Measurements from ENCODE around the gene MS4A7. TPM values are rescaled to one million over a fixed set of nuclear protein-coding genes. Genes with fewer than 3 reads are reported as not detected.

The MS4A7 gene
- total RNA-seq, 2 donors from 2014 or later, result not detected

- Mint-ChIP-seq H3K27ac (no peak overlapping the region), H3K36me3 (ENCODE audit: insufficient read depth in 2 of 2) (no peaks in the 10 kb centered on the region), H3K4me3 (no peak overlapping the region), H3K4me1 (ENCODE audit: low read depth) (no peaks in the 10 kb centered on the region), H3K27me3 (ENCODE audit: low read depth) (peaks cover 36% of the 10 kb centered on the region), H3K9me3 (no peaks in the 10 kb centered on the region)
- ATAC-seq (replicated peaks in 1 of 2) (no peak), DNase-seq (no peak)
Observed at GRCh38 chr11:60377401-60378136, 763 bp upstream of the MS4A7 start.

- no peak overlapping the region for H3K27ac Mint-ChIP-seq
- H3K4me1 Mint-ChIP-seq (ENCODE audit: low read depth), result no peaks in the 10 kb centered on the region
Observed at GRCh38 chr11:60389279-60389910, 11.1 kb downstream of the MS4A7 start.

GRCh38 chr11:60390419-60390818, 12.1 kb downstream of the MS4A7 start:
- DNase-seq (no peak), ATAC-seq (replicated peaks in 1 of 2) (no peak)
- Mint-ChIP-seq H3K27me3 (ENCODE audit: low read depth) (no peaks in the 10 kb centered on the region), H3K27ac (no peak overlapping the region), H3K9me3 (no peaks in the 10 kb centered on the region), H3K36me3 (ENCODE audit: insufficient read depth in 2 of 2) (no peaks in the 10 kb centered on the region), H3K4me3 (no peak overlapping the region), H3K4me1 (ENCODE audit: low read depth) (no peaks in the 10 kb centered on the region)

More at GRCh38 chr11:60389279-60389910, 11.1 kb downstream of the MS4A7 start:
- no peak overlapping the region for H3K4me3 Mint-ChIP-seq
- no peaks in the 10 kb centered on the region for H3K27me3 Mint-ChIP-seq (ENCODE audit: low read depth)
- H3K36me3 Mint-ChIP-seq (ENCODE audit: insufficient read depth in 2 of 2), result no peaks in the 10 kb centered on the region
- ATAC-seq (replicated peaks in 1 of 2) (no peak), DNase-seq (no peak)
- no peaks in the 10 kb centered on the region for H3K9me3 Mint-ChIP-seq

- Mint-ChIP-seq H3K27me3 (ENCODE audit: low read depth) (no peaks in the 10 kb centered on the region), H3K27ac (no peak overlapping the region), H3K4me3 (no peak overlapping the region), H3K9me3 (no peaks in the 10 kb centered on the region), H3K4me1 (ENCODE audit: low read depth) (no peaks in the 10 kb centered on the region), H3K36me3 (ENCODE audit: insufficient read depth in 2 of 2) (no peaks in the 10 kb centered on the region)
- DNase-seq (no peak), ATAC-seq (replicated peaks in 1 of 2) (no peak)
Observed at GRCh38 chr11:60392361-60392760, 14.0 kb downstream of the MS4A7 start.

GRCh38 chr11:60393016-60393415, 14.7 kb downstream of the MS4A7 start:
- no peaks in the 10 kb centered on the region for H3K27me3 Mint-ChIP-seq (ENCODE audit: low read depth)
- DNase-seq (no peak), ATAC-seq (replicated peaks in 1 of 2) (no peak)
- H3K9me3 Mint-ChIP-seq, result no peaks in the 10 kb centered on the region
- H3K4me3 Mint-ChIP-seq, result no peak overlapping the region
- no peaks in the 10 kb centered on the region for H3K4me1 Mint-ChIP-seq (ENCODE audit: low read depth)
- no peak overlapping the region for H3K27ac Mint-ChIP-seq
- no peaks in the 10 kb centered on the region for H3K36me3 Mint-ChIP-seq (ENCODE audit: insufficient read depth in 2 of 2)

GRCh38 chr11:60394666-60395380, 16.5 kb downstream of the MS4A7 start:
- H3K4me1 Mint-ChIP-seq (ENCODE audit: low read depth), result no peaks in the 10 kb centered on the region

GRCh38 chr11:60396382-60396781, 18.1 kb downstream of the MS4A7 start, which contains the start of gene MS4A14:
TSS of gene MS4A14 (plus strand) at chr11:60396459. CDS start at chr11:60396579, 120 bp downstream.
- Mint-ChIP-seq H3K4me3 (no peak within 1 kb of the TSS), H3K27ac (no peak within 1 kb of the TSS), H3K36me3 (ENCODE audit: insufficient read depth in 2 of 2) (no peaks in the 10 kb centered on the region), H3K27me3 (ENCODE audit: low read depth) (peaks cover 14% of the 10 kb centered on the region), H3K4me1 (ENCODE audit: low read depth) (no peaks in the 10 kb centered on the region), H3K9me3 (no peaks in the 10 kb centered on the region)
- peak in 1 of 2 donors; percentile 57 for ATAC-seq (replicated peaks in 1 of 2)
- DNase-seq, result no peak

More at GRCh38 chr11:60394666-60395380, 16.5 kb downstream of the MS4A7 start:
- Mint-ChIP-seq H3K27me3 (ENCODE audit: low read depth) (peaks cover 6% of the 10 kb centered on the region), H3K9me3 (no peaks in the 10 kb centered on the region), H3K27ac (no peak overlapping the region), H3K4me3 (no peak overlapping the region), H3K36me3 (ENCODE audit: insufficient read depth in 2 of 2) (no peaks in the 10 kb centered on the region)
- DNase-seq (no peak), ATAC-seq (replicated peaks in 1 of 2) (no peak)

- Mint-ChIP-seq H3K36me3 (ENCODE audit: insufficient read depth in 2 of 2) (no peaks in the 10 kb centered on the region), H3K27me3 (ENCODE audit: low read depth) (peaks cover 17% of the 10 kb centered on the region), H3K9me3 (no peaks in the 10 kb centered on the region), H3K4me1 (ENCODE audit: low read depth) (no peaks in the 10 kb centered on the region), H3K4me3 (no peak overlapping the region), H3K27ac (no peak overlapping the region)
- DNase-seq, result no peak
- no peak for ATAC-seq (replicated peaks in 1 of 2)
Observed at GRCh38 chr11:60396799-60397198, 18.5 kb downstream of the MS4A7 start.

GRCh38 chr11:60420015-60420414, 41.7 kb downstream of the MS4A7 start:
- DNase-seq (no peak), ATAC-seq (replicated peaks in 1 of 2) (no peak)
- peaks cover 4 to 7% of the 10 kb centered on the region in 2 donors for H3K9me3 Mint-ChIP-seq
- H3K27ac Mint-ChIP-seq, result no peak overlapping the region
- H3K36me3 Mint-ChIP-seq (ENCODE audit: insufficient read depth in 2 of 2), result no peaks in the 10 kb centered on the region
- H3K27me3 Mint-ChIP-seq (ENCODE audit: low read depth), result peaks cover 41% of the 10 kb centered on the region
- no peaks in the 10 kb centered on the region for H3K4me1 Mint-ChIP-seq (ENCODE audit: low read depth)
- no peak overlapping the region for H3K4me3 Mint-ChIP-seq

- no peaks in the 10 kb centered on the region for H3K4me1 Mint-ChIP-seq (ENCODE audit: low read depth)
- H3K9me3 Mint-ChIP-seq, result peaks cover 3 to 4% of the 10 kb centered on the region in 2 donors
- no peak for ATAC-seq (replicated peaks in 1 of 2)
Observed at GRCh38 chr11:60422609-60423008, 44.3 kb downstream of the MS4A7 start.

GRCh38 chr11:60428517-60428916, 50.2 kb downstream of the MS4A7 start:
- H3K9me3 Mint-ChIP-seq, result no peaks in the 10 kb centered on the region
- H3K36me3 Mint-ChIP-seq (ENCODE audit: insufficient read depth in 2 of 2), result no peaks in the 10 kb centered on the region
- DNase-seq, result no peak
- no peak overlapping the region for H3K27ac Mint-ChIP-seq
- no peaks in the 10 kb centered on the region for H3K4me1 Mint-ChIP-seq (ENCODE audit: low read depth)
- no peak overlapping the region for H3K4me3 Mint-ChIP-seq
- ATAC-seq (replicated peaks in 1 of 2), result peak in 1 of 2 donors; percentile 30
- peaks cover 6% of the 10 kb centered on the region for H3K27me3 Mint-ChIP-seq (ENCODE audit: low read depth)

More at GRCh38 chr11:60422609-60423008, 44.3 kb downstream of the MS4A7 start:
- no peak for DNase-seq
- Mint-ChIP-seq H3K27ac (no peak overlapping the region), H3K27me3 (ENCODE audit: low read depth) (peaks cover 15% of the 10 kb centered on the region), H3K4me3 (no peak overlapping the region), H3K36me3 (ENCODE audit: insufficient read depth in 2 of 2) (no peaks in the 10 kb centered on the region)

- DNase-seq, result no peak
- H3K4me3 Mint-ChIP-seq, result no peak within 1 kb of the TSS
- H3K27me3 Mint-ChIP-seq (ENCODE audit: low read depth), result peaks cover 6% of the 10 kb centered on the region
- H3K9me3 Mint-ChIP-seq, result no peaks in the 10 kb centered on the region
- no peak for ATAC-seq (replicated peaks in 1 of 2)
- no peaks in the 10 kb centered on the region for H3K36me3 Mint-ChIP-seq (ENCODE audit: insufficient read depth in 2 of 2)
- no peak within 1 kb of the TSS for H3K27ac Mint-ChIP-seq
- H3K4me1 Mint-ChIP-seq (ENCODE audit: low read depth), result no peaks in the 10 kb centered on the region
Observed at GRCh38 chr11:60429272-60429671, 50.9 kb downstream of the MS4A7 start, which contains the start of gene MS4A5. TSS of gene MS4A5 (plus strand) at chr11:60429572. CDS start at chr11:60429675, 103 bp downstream.

GRCh38 chr11:60431251-60431650, 52.9 kb downstream of the MS4A7 start:
- H3K9me3 Mint-ChIP-seq, result no peaks in the 10 kb centered on the region
- H3K27ac Mint-ChIP-seq, result no peak overlapping the region
- no peak for ATAC-seq (replicated peaks in 1 of 2)
- H3K27me3 Mint-ChIP-seq (ENCODE audit: low read depth), result peaks cover 6% of the 10 kb centered on the region
- DNase-seq, result no peak
- H3K4me1 Mint-ChIP-seq (ENCODE audit: low read depth), result no peaks in the 10 kb centered on the region
- no peaks in the 10 kb centered on the region for H3K36me3 Mint-ChIP-seq (ENCODE audit: insufficient read depth in 2 of 2)
- no peak overlapping the region for H3K4me3 Mint-ChIP-seq
